ENCODE measurements around the gene PSAT1.

DNA sequence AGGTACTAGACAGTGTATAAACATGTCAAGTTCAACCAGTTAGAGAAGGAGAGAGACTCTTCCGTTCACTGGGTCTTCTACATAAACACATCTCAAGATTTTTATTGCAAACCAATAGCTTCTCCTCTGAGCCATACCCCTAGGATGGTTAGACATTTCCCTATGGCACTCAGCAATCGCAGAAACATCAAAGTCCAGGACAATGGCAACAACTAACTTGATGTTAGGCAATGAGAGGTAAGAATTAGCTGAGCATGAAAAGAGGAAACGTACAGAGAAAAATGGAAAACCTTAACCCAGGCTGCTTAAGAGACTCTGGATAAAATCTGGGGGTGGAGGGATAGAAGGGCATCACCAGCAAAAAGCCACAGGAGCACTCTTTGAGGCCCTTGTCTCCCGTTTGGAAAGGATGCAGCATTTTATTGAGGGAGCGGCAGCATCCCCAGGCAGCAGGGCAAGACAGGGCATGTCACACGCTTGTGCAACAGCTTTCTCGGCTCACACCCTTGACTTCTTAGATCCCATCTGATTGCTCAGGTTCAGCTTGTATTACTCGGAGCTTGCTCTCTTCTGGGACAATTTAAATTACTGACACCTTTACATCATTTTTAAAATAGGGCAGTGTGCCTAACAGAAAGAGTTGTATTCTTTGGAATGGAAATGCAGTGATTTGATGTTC lies 8.6 kb upstream of the PSAT1 start:
- TF ChIP-seq, protein P1, sequence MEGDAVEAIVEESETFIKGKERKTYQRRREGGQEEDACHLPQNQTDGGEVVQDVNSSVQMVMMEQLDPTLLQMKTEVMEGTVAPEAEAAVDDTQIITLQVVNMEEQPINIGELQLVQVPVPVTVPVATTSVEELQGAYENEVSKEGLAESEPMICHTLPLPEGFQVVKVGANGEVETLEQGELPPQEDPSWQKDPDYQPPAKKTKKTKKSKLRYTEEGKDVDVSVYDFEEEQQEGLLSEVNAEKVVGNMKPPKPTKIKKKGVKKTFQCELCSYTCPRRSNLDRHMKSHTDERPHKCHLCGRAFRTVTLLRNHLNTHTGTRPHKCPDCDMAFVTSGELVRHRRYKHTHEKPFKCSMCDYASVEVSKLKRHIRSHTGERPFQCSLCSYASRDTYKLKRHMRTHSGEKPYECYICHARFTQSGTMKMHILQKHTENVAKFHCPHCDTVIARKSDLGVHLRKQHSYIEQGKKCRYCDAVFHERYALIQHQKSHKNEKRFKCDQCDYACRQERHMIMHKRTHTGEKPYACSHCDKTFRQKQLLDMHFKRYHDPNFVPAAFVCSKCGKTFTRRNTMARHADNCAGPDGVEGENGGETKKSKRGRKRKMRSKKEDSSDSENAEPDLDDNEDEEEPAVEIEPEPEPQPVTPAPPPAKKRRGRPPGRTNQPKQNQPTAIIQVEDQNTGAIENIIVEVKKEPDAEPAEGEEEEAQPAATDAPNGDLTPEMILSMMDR (conservative IDR thresholded peaks at IDR 0.05), result no peak
- no peak for TF ChIP-seq ZFX (IDR thresholded peaks at IDR 0.05)

Data from C4-2B (cell line).